ENCODE results near the gene CTBP1. TPM values are rescaled to one million over a fixed set of nuclear protein-coding genes. Genes with fewer than 3 reads are reported as not detected.

The CTBP1 gene
- total RNA-seq, 1 donor from 2014 or later: 171 TPM

- no peak for TF ChIP-seq CTCF (IDR thresholded peaks at IDR 0.05)
- TF ChIP-seq EZH2phosphoT487 (IDR thresholded peaks at IDR 0.05): no peak
- no peak for TF ChIP-seq EZH2 (IDR thresholded peaks at IDR 0.05)
- Histone ChIP-seq H3K4me3 (no peak overlapping the region), H3F3A (ENCODE audit: low read depth) (no peaks in the 10 kb centered on the region), H3K27ac (no peak overlapping the region), H3K9me3 (ENCODE audit: low read depth) (peaks cover 2% of the 10 kb centered on the region), H3K79me2 (ENCODE audit: low read depth) (peaks cover 71% of the 10 kb centered on the region), H4K20me1 (ENCODE audit: low read depth) (peaks cover 66% of the 10 kb centered on the region), H3K4me2 (no peak overlapping the region), H2AFZ (replicated peaks) (no peak overlapping the region), H3K36me3 (no peaks in the 10 kb centered on the region), H3K9ac (no peak overlapping the region), H3K27me3 (no peaks in the 10 kb centered on the region), H3K4me1 (peaks cover 10% of the 10 kb centered on the region)
- peak overlapping the region; percentile 89 for H3K4me3 Mint-ChIP-seq
- H3K27me3 Mint-ChIP-seq (ENCODE audit: insufficient read depth, low read depth): peaks cover 13% of the 10 kb centered on the region
- no peak overlapping the region for H3K27ac Mint-ChIP-seq
- H3K36me3 Mint-ChIP-seq: peaks cover 17% of the 10 kb centered on the region
- H3K9me3 Mint-ChIP-seq: peaks cover 10% of the 10 kb centered on the region
- DNase-seq (ENCODE audit: low spot score): no peak
- peaks cover 20% of the 10 kb centered on the region for H3K4me1 Mint-ChIP-seq
These were observed 2.6 kb downstream of the CTBP1 start for GRCh38 chr4:1246111-1246881.

DNA sequence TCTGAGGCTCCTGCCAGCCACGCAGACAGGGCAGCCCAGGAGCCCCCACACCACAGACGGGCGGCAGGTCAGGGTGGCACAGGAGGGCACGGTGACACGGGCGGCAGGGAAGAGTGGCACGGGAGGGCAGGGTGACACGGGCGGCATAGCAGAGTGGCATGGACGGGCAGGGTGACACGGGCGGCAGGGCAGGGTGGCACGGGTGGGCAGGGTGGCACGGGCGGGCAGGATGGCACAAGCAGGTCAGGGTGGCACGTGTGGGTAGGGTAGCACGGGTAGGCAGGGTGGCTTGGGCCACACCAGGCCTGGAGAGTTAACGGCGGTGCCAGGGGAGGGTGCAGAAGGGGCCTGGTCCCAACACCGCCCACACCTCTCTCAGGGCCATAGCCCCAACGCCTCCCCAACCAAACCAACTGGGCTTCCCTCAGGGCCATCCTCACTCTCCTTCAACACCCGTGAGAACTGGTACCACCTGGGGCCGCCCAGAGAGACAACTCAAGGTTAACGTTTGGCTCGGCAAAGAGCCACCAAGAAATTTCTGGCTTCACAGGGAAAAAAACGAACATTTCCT is 3.4 kb downstream of the CTBP1 start:
- Mint-ChIP-seq H3K27ac (no peak overlapping the region), H3K4me1 (peaks cover 20% of the 10 kb centered on the region), H3K36me3 (peaks cover 16% of the 10 kb centered on the region), H3K4me3 (peak overlapping the region; percentile 89), H3K27me3 (ENCODE audit: insufficient read depth, low read depth) (peaks cover 13% of the 10 kb centered on the region), H3K9me3 (peaks cover 5% of the 10 kb centered on the region)
- Histone ChIP-seq H2AFZ (replicated peaks) (no peak overlapping the region), H3K79me2 (ENCODE audit: low read depth) (peaks cover 78% of the 10 kb centered on the region), H3K9ac (no peak overlapping the region), H3K4me3 (no peak overlapping the region), H3K4me2 (no peak overlapping the region), H3F3A (ENCODE audit: low read depth) (no peaks in the 10 kb centered on the region), H3K36me3 (no peaks in the 10 kb centered on the region), H3K4me1 (peaks cover 10% of the 10 kb centered on the region), H3K27me3 (no peaks in the 10 kb centered on the region), H3K9me3 (ENCODE audit: low read depth) (no peaks in the 10 kb centered on the region), H3K27ac (no peak overlapping the region), H4K20me1 (ENCODE audit: low read depth) (peaks cover 73% of the 10 kb centered on the region)
- TF ChIP-seq EZH2 (IDR thresholded peaks at IDR 0.05): no peak
- no peak for TF ChIP-seq EZH2phosphoT487 (IDR thresholded peaks at IDR 0.05)
- no peak for TF ChIP-seq CTCF (IDR thresholded peaks at IDR 0.05)
- no peak for DNase-seq (ENCODE audit: low spot score)

- peaks cover 73% of the 10 kb centered on the region for H4K20me1 ChIP-seq (ENCODE audit: low read depth)
- Mint-ChIP-seq H3K27me3 (ENCODE audit: insufficient read depth, low read depth) (peaks cover 13% of the 10 kb centered on the region), H3K27ac (peak overlapping the region; percentile 60)
These were observed 3.9 kb downstream of the CTBP1 start for GRCh38 chr4:1244978-1245471.

More at GRCh38 chr4:1244978-1245471, 3.9 kb downstream of the CTBP1 start:
- Histone ChIP-seq H3K4me1 (peaks cover 10% of the 10 kb centered on the region), H3K79me2 (ENCODE audit: low read depth) (peaks cover 80% of the 10 kb centered on the region), H3K4me3 (no peak overlapping the region), H3K27ac (no peak overlapping the region), H3K27me3 (no peaks in the 10 kb centered on the region), H3F3A (ENCODE audit: low read depth) (no peaks in the 10 kb centered on the region), H3K9ac (no peak overlapping the region), H3K36me3 (no peaks in the 10 kb centered on the region), H3K9me3 (ENCODE audit: low read depth) (no peaks in the 10 kb centered on the region), H2AFZ (replicated peaks) (no peak overlapping the region), H3K4me2 (no peak overlapping the region)
- peaks cover 17% of the 10 kb centered on the region for H3K4me1 Mint-ChIP-seq
- H3K36me3 Mint-ChIP-seq: peaks cover 12% of the 10 kb centered on the region
- peaks cover under 1% of the 10 kb centered on the region for H3K9me3 Mint-ChIP-seq
- TF ChIP-seq CTCF (IDR thresholded peaks at IDR 0.05): no peak
- no peak for TF ChIP-seq EZH2phosphoT487 (IDR thresholded peaks at IDR 0.05)
- TF ChIP-seq EZH2 (IDR thresholded peaks at IDR 0.05): no peak
- peak overlapping the region; percentile 58 for H3K4me3 Mint-ChIP-seq
- no peak for DNase-seq (ENCODE audit: low spot score)
